ENCODE measurements around the gene AAMDC. TPM values are rescaled to one million over a fixed set of nuclear protein-coding genes. Genes with fewer than 3 reads are reported as not detected.
"Not testable (repeated sequence)": the region's sequence is repeated elsewhere in the genome, so short reads cannot be mapped to it uniquely, and the experiment has no call there.

AAMDC gene
- total and polyA plus RNA-seq, 7 donors, result 54.5 to 160 (median 70.1) TPM

DNA sequence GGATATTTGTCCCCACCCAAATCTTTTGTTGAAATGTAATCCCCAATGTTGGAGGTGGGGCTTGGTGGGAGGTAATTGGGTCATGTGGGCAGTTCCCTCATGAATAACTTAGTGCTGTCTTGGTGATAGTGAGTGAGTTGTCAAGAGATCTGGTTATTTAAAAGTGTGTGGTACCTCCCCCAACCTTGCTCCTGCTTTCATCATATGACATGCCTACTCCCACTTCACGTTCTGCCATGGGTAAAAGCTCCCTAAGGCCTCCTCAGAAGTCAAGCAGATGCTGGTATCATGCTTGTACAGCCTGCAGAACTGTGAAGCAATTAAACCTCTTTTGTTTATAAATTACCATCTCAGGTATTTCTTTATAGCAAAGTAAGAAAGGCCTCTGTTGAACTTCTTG, 30.6 kb downstream of the AAMDC start:
- 52 to 69% (median 60%) methylated on average over 1 of the region's 1 CpG for WGBS, 3 donors
- no peak for ATAC-seq
- no peak for DNase-seq

DNA sequence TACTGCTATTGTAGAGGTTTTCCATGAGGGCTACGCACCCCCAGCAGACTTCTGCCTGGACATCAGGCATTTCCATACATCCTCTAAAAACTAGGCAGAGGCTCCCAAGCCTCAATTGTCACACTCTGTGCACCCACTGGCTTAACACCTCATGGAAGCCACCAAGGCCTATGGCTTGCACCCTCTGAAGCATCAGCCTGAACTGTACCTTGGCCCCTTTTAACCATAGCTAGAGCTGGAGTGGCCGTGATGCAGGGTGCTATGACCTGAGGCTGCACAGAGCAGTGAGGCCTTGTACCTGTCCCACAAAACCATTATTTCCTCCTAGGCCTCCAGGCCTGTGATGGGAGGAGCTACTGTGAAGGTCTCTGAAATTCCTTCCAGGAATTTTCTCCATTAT, 33.9 kb downstream of the AAMDC start:
- intact Hi-C loops (cut with DNase I), result no loop called here
- DNase-seq (no peak), ATAC-seq (no peak)
- Histone ChIP-seq H3K9me3 (peaks cover 6% of the 10 kb centered on the region), H3K4me3 (no peak overlapping the region), H3K27me3 (ENCODE audit: insufficient read depth in 3 of 3, low read length in 2 of 3) (no peaks in the 10 kb centered on the region), H3K27ac (no peak overlapping the region), H3K36me3 (ENCODE audit: insufficient read depth in 1 of 2, low read depth in 1 of 2) (peaks cover 6 to 61% of the 10 kb centered on the region in 2 donors), H3K4me1 (peaks cover 14% of the 10 kb centered on the region)
- 94 to 100% (median 99%) methylated on average over 2 of the region's 2 CpGs for WGBS, 3 donors
- no peak for TF ChIP-seq CTCF (IDR thresholded peaks at IDR 0.05)

More for the DNA sequence above, 30.6 kb downstream of the AAMDC start:
- no peak overlapping the region for H3K4me3 ChIP-seq
- H3K9me3 ChIP-seq, result peaks cover 6% of the 10 kb centered on the region
- no peak overlapping the region for H3K27ac ChIP-seq
- peaks cover 5% of the 10 kb centered on the region for H3K4me1 ChIP-seq
- no peaks in the 10 kb centered on the region for H3K27me3 ChIP-seq (ENCODE audit: insufficient read depth in 3 of 3, low read length in 2 of 3)
- intact Hi-C loops (cut with DNase I), result no loop called here
- TF ChIP-seq CTCF (IDR thresholded peaks at IDR 0.05), result no peak
- peaks cover 6 to 77% of the 10 kb centered on the region in 2 donors for H3K36me3 ChIP-seq (ENCODE audit: insufficient read depth in 1 of 2, low read depth in 1 of 2)

GRCh38 chr11:77857906-77858457, 37.0 kb downstream of the AAMDC start:
- intact Hi-C loops (cut with DNase I); H3K9me3 ChIP-seq; DNase-seq; H3K27me3 ChIP-seq (ENCODE audit: insufficient read depth in 3 of 3, low read length in 2 of 3); H3K4me3 ChIP-seq: not testable (repeated sequence)
- Histone ChIP-seq H3K27ac (peak overlapping the region; percentile 16), H3K4me1 (peaks cover 26% of the 10 kb centered on the region), H3K36me3 (ENCODE audit: insufficient read depth in 1 of 2, low read depth in 1 of 2) (peaks cover 6 to 41% of the 10 kb centered on the region in 2 donors)
- ATAC-seq, result peak; percentile 75 to 93 (median 83)
- WGBS, 3 donors, result 39 to 57% (median 43%) methylated on average over 10 of the region's 10 CpGs

DNA sequence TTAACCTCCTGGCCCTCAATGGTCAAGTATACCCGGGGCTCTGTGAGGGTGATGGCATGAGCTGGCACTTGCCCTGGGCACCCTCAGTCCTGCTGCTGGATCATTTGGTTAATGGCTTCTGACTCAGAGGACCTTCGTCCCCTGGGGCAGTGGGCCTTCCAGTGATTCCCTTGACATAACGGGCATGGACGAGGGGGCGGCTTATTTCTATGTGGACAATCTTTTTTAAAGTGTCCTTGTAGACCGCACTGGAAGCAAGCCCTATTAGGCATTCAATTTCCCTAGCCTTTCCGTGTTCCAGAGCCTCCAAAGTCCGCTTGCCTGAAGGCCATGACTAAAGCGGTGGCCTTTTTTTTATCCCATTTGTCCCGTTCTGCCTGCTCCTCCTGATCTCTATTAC, 40.5 kb downstream of the AAMDC start:
- intact Hi-C loops (cut with DNase I), result loop anchor here in 1 of 2 donors (5.0 kb wide), 1 partner anchor 39 kb away; the partner anchor contains the start of genes AAMDC and RSF1
- H3K4me1 ChIP-seq, result peaks cover 26% of the 10 kb centered on the region
- H3K27ac ChIP-seq, result peak overlapping the region; percentile 30
- DNase-seq; H3K9me3 ChIP-seq; ATAC-seq; H3K4me3 ChIP-seq; H3K27me3 ChIP-seq (ENCODE audit: insufficient read depth in 3 of 3, low read length in 2 of 3): not testable (repeated sequence)
- H3K36me3 ChIP-seq (ENCODE audit: insufficient read depth in 1 of 2, low read depth in 1 of 2), result peaks cover 5 to 12% of the 10 kb centered on the region in 2 donors
- WGBS, 3 donors, result 71 to 87% (median 74%) methylated on average over 10 of the region's 10 CpGs

- intact Hi-C loops (cut with DNase I), result no loop called here
- Histone ChIP-seq H3K36me3 (ENCODE audit: insufficient read depth in 1 of 2, low read depth in 1 of 2) (peaks cover 10 to 32% of the 10 kb centered on the region in 2 donors), H3K27me3 (ENCODE audit: insufficient read depth in 3 of 3, low read length in 2 of 3) (no peaks in the 10 kb centered on the region), H3K9me3 (no peaks in the 10 kb centered on the region), H3K27ac (no peak overlapping the region), H3K4me3 (no peak overlapping the region), H3K4me1 (peaks cover 8% of the 10 kb centered on the region)
- no peak for TF ChIP-seq CTCF (IDR thresholded peaks at IDR 0.05)
- DNase-seq (no peak), ATAC-seq (no peak)
- WGBS, 3 donors, result 78 to 87% (median 81%) methylated on average over 1 of the region's 1 CpG
Measured at GRCh38 chr11:77865805-77866204, 44.9 kb downstream of the AAMDC start.

DNA sequence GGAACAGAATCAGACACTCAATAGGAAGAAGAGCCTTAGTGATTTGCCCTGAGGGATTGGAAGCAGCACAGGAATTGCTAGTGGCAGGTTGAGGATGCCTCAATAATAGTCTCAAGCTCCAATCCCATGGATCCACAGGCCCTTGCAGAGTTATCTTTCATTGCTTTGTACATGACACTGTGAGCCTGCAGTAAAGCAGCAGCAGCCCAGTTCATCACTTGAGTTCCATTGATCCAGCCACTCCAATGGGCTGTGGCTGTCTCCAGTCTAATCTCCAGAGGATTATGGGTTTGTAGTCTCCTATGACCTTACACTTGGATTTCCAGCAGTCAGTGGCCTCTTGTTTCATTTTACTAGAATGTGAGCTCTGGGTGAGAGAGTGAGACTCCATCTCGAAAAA, 45.4 kb downstream of the AAMDC start:
- intact Hi-C loops (cut with DNase I), result no loop called here
- no peaks in the 10 kb centered on the region for H3K9me3 ChIP-seq
- H3K36me3 ChIP-seq (ENCODE audit: insufficient read depth in 1 of 2, low read depth in 1 of 2), result peaks cover 10 to 37% of the 10 kb centered on the region in 2 donors
- WGBS, 3 donors, result 75 to 93% (median 81%) methylated on average over 1 of the region's 1 CpG
- peaks cover 4% of the 10 kb centered on the region for H3K4me1 ChIP-seq
- H3K27me3 ChIP-seq (ENCODE audit: insufficient read depth in 3 of 3, low read length in 2 of 3), result no peaks in the 10 kb centered on the region
- H3K27ac ChIP-seq, result no peak overlapping the region
- DNase-seq, result no peak
- no peak for TF ChIP-seq CTCF (IDR thresholded peaks at IDR 0.05)
- no peak for ATAC-seq
- H3K4me3 ChIP-seq, result no peak overlapping the region
